Kidney epithelial cell (primary cell): ENCODE measurements around the gene DPY19L3. TPM values are rescaled to one million over a fixed set of nuclear protein-coding genes. Genes with fewer than 3 reads are reported as not detected.

Experiments used
- DNase-seq: peaks from one replicate; pipeline ENCODE4 v3.0.0-alpha.2; 2010; ENCODE audit warnings: low read depth
- H3K27me3 ChIP-seq: 2 replicates; pipeline ENCODE4 v1.6.0; 2011; ENCODE audit warnings: low read length; ENCODE audit not compliant: control insufficient read depth, insufficient read depth
- H3K36me3 ChIP-seq: 2 replicates; pipeline ENCODE4 v1.5.1; 2011; ENCODE audit warnings: low read length; ENCODE audit not compliant: control insufficient read depth, insufficient read depth
- H3K4me3 ChIP-seq: 2 replicates; pipeline ENCODE4 v1.5.1; 2011; ENCODE audit warnings: low read depth, mild to moderate bottlenecking, control low read depth, low read length
- CTCF ChIP-seq: IDR thresholded peaks from 2 replicates; pipeline ENCODE4 v1.5.1; 2011; ENCODE audit warnings: mild to moderate bottlenecking, moderate library complexity, low read length, control low read depth, inconsistent platforms; ENCODE audit not compliant: insufficient read depth, poor library complexity, severe bottlenecking
- total RNA-seq: library from RNA; depleted of rRNA; stranded (reverse); fragments of >200 nt; gene quantifications from 2 replicates; pipeline ENCODE4 v1.2.3, GENCODE V29; 2015

The DPY19L3 gene
- 20.9 and 25.0 TPM in 2 replicates for total RNA-seq

DNA sequence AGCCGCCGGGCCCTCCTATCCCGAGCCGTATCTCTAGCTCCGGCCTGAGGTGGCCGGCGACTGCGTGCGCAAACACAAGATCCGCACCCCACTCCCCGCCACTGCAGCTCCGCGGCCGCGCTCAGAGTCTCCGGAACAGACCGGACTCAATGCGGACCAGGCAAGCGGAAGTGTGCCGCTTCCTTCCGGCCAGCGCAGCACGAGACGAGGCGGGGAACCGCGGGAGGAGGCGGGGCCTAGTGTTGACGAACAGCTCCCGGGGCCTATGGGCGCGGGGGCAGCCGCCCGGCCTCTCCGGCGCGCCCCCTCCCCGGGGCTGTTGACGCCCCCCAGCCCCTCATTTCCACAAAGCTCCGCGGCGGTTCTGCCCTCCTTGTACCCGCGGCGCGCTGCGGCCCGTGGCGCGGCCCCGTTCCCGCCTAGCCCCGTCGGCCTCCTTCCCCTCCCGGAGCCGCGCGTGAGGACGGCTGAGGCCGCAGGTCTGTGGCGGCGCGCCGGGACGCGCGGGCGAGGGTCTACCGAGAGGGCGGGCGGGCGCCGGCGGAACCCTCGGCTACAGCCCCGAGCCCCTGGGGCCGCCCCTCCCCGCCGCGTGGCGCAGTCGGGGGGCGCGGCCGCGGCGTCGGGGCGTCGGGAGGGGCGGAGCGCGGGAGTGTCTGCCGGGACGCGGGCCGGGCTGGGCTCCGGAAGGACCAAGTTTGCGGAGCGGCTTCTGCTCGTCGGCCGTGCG lies at the start of gene DPY19L3:
Gene DPY19L3, plus strand, starts transcription at position 340 of the 730 bp plus-strand sequence. CDS start 2,484 bp downstream, outside the sequence.
- no peak for TF ChIP-seq CTCF
- Histone ChIP-seq H3K4me3 (peak within 1 kb of the TSS; percentile 64), H3K36me3 (peaks cover 2% of the 10 kb centered on the region), H3K27me3 (no peaks in the 10 kb centered on the region)
- DNase-seq: peak; percentile 55

DNA sequence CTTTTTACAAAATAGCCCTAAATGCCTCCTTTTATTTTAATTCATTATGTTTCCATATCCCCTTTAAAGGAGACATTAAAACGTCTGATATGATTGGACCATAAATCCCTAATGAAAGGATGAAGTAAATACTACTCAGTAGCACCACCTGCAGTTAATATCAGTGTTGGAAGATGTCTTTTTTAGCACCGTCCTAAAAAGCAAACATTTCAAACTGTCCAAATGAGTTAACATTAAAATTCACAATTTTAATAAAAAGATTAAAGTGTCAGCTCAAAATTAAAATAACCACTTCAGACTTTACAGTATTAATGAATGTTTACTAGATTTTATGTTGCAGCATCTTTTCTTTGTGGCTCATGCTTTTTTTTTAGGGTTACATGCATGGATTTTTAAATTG lies 47.9 kb upstream of the DPY19L3 start:
- H3K36me3 ChIP-seq: peaks cover 6% of the 10 kb centered on the region
- TF ChIP-seq CTCF: no peak
- DNase-seq: no peak
- no peak overlapping the region for H3K4me3 ChIP-seq
- H3K27me3 ChIP-seq: no peaks in the 10 kb centered on the region

- H3K36me3 ChIP-seq: peaks cover 5% of the 10 kb centered on the region
- H3K27me3 ChIP-seq: no peaks in the 10 kb centered on the region
- no peak overlapping the region for H3K4me3 ChIP-seq
- no peak for TF ChIP-seq CTCF
- DNase-seq: no peak
These were observed 47.2 kb upstream of the DPY19L3 start for GRCh38 chr19:32358321-32358720.

DNA sequence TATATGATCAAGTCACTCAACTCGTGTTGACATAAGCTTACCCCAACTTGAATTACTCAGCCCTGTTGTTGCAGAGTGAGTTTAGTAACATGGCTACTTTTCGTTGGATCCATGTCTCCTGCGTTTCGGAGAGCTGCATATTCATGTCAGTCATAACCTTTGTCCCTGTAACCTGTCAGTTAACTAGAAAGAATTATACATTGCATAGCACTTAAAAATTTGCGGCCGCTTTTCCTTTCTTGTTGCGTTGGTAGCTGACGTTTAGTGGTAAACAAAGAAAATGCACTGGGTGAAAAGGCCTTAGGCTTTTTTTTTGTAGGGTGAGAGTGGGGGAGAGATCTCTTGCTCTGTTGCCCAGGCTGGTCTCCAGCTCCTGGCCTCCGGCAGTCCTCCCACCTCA lies 46.0 kb upstream of the DPY19L3 start:
- Histone ChIP-seq H3K36me3 (peaks cover 2% of the 10 kb centered on the region), H3K27me3 (no peaks in the 10 kb centered on the region), H3K4me3 (no peak overlapping the region)
- no peak for DNase-seq
- no peak for TF ChIP-seq CTCF

DNA sequence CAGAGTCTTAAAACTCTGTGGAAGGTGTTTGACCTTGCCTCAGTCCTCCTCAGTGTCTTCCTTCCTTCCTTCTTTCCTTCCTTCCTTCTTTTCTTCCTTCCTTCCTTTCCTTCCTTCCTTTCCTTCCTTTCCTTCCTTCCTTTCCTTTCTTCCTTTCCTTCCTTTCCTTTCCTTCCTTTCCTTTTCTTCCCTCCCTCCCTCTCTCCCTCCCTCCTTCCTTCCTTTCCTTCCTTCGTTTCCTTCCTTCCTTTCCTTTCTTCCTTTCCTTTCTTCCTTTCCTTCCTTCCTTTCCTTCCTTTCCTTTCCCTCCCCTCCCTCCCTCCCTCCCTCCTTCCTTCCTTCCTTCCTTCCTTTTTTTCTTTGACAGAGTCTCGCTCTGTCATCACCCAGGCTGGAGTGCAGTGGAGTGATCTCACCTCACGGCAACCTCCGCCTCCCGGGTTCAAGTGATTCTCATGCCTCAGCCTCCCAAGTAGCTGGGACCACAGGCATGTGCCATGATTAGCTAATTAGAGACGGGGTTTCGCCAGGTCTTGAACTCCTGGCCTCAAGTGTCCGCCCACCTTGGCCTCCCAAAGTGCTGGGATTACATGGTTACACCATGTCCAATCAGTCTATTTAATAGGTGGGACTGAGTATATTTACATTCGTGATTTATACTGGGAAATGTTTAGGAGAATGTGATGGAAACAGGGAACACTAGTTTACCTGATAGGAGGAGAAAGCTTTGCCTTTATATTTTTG lies 43.8 kb upstream of the DPY19L3 start:
- no peak overlapping the region for H3K4me3 ChIP-seq
- TF ChIP-seq CTCF: no peak
- H3K36me3 ChIP-seq: no peaks in the 10 kb centered on the region
- H3K27me3 ChIP-seq: no peaks in the 10 kb centered on the region
- no peak for DNase-seq
